Measurements from ENCODE around the gene PTPRM.

The PTPRM gene

GRCh38 chr18:8175501-8176061 is 608.5 kb downstream of the PTPRM start:
- DNase-seq (ENCODE audit: low read depth), result no peak

GRCh38 chr18:8176109-8176508 is 609.0 kb downstream of the PTPRM start:
- no peak for DNase-seq (ENCODE audit: low read depth)

- DNase-seq (ENCODE audit: low read depth), result no peak
Observed at GRCh38 chr18:8176554-8176953, 609.4 kb downstream of the PTPRM start.

- no peak for DNase-seq (ENCODE audit: low read depth)
Observed at GRCh38 chr18:8177330-8178016, 610.4 kb downstream of the PTPRM start.

- no peak for DNase-seq (ENCODE audit: low read depth)
Observed at GRCh38 chr18:8186413-8186812, 619.3 kb downstream of the PTPRM start.

GRCh38 chr18:8188184-8188583 is 621.1 kb downstream of the PTPRM start:
- DNase-seq (ENCODE audit: low read depth), result no peak

GRCh38 chr18:8190980-8191379 is 623.9 kb downstream of the PTPRM start:
- no peak for DNase-seq (ENCODE audit: low read depth)

GRCh38 chr18:8194431-8194830 is 627.3 kb downstream of the PTPRM start:
- no peak for DNase-seq (ENCODE audit: low read depth)

- DNase-seq (ENCODE audit: low read depth), result no peak
Observed at GRCh38 chr18:8196238-8196637, 629.1 kb downstream of the PTPRM start.

- DNase-seq (ENCODE audit: low read depth), result no peak
Observed at GRCh38 chr18:8197499-8197898, 630.4 kb downstream of the PTPRM start.

GRCh38 chr18:8207996-8208395 is 640.9 kb downstream of the PTPRM start:
- no peak for DNase-seq (ENCODE audit: low read depth)

- no peak for DNase-seq (ENCODE audit: low read depth)
Observed at GRCh38 chr18:8208716-8209115, 641.6 kb downstream of the PTPRM start.

- DNase-seq (ENCODE audit: low read depth), result no peak
Observed at GRCh38 chr18:8212896-8213780, 646.0 kb downstream of the PTPRM start.

GRCh38 chr18:8215741-8216140 is 648.6 kb downstream of the PTPRM start:
- DNase-seq (ENCODE audit: low read depth), result no peak

GRCh38 chr18:8217051-8217564 is 650.0 kb downstream of the PTPRM start:
- DNase-seq (ENCODE audit: low read depth), result no peak

- no peak for DNase-seq (ENCODE audit: low read depth)
Observed at GRCh38 chr18:8218197-8218596, 651.1 kb downstream of the PTPRM start.

GRCh38 chr18:8221452-8221851 is 654.3 kb downstream of the PTPRM start:
- DNase-seq (ENCODE audit: low read depth), result no peak

GRCh38 chr18:8224576-8224975 is 657.5 kb downstream of the PTPRM start:
- no peak for DNase-seq (ENCODE audit: low read depth)

GRCh38 chr18:8229040-8229439 is 661.9 kb downstream of the PTPRM start:
- DNase-seq (ENCODE audit: low read depth), result no peak

GRCh38 chr18:8229787-8230186 is 662.7 kb downstream of the PTPRM start:
- DNase-seq (ENCODE audit: low read depth), result no peak

GRCh38 chr18:8231316-8231715 is 664.2 kb downstream of the PTPRM start:
- no peak for DNase-seq (ENCODE audit: low read depth)

- DNase-seq (ENCODE audit: low read depth), result no peak
Observed at GRCh38 chr18:8232791-8233190, 665.7 kb downstream of the PTPRM start.

- DNase-seq (ENCODE audit: low read depth), result no peak
Observed at GRCh38 chr18:8235894-8236293, 668.8 kb downstream of the PTPRM start.

All from activated T-cell treated with anti-CD3 and anti-CD28 coated beads for 48 hours (primary cell).